HG02623 (cell line): ENCODE data around the gene TAL1.

Experiments
- ATAC-seq: cut with Tn5 transposase; IDR thresholded peaks from one replicate; pipeline ENCODE4 v1.9.1; 2021; ENCODE audit warnings: moderate library complexity; ENCODE audit not compliant: unreplicated experiment

The TAL1 gene

GRCh38 chr1:47178654-47179016, 53.4 kb downstream of the TAL1 start:
- ATAC-seq: no peak

- no peak for ATAC-seq
These were observed 54.0 kb downstream of the TAL1 start for GRCh38 chr1:47178020-47178419.

GRCh38 chr1:47175227-47175934, 56.6 kb downstream of the TAL1 start:
- no peak for ATAC-seq

GRCh38 chr1:47174656-47175020, 57.4 kb downstream of the TAL1 start:
- no peak for ATAC-seq

GRCh38 chr1:47172782-47173181, 59.2 kb downstream of the TAL1 start:
- ATAC-seq: no peak
